ENCODE results near the gene TMC5. TPM values are rescaled to one million over a fixed set of nuclear protein-coding genes. Genes with fewer than 3 reads are reported as not detected.

The TMC5 gene
- total and polyA plus RNA-seq, 2 donors (not counting 3 experiments of a cell fraction or from before 2014, with no cell fraction given) = not detected

GRCh38 chr16:19431636-19432340, 14.1 kb downstream of the TMC5 start:
- no peaks in the 10 kb centered on the region for H3K9me1 ChIP-seq (replicated peaks; ENCODE audit: control insufficient read depth, extremely low read depth, insufficient read depth, low read length)
- H2AFZ ChIP-seq (ENCODE audit: low read depth, low read length) = no peak overlapping the region
- POLR2A ChIA-PET = no interaction called here
- no peak overlapping the region for H3K4me3 ChIP-seq (replicated peaks in 1 of 3; ENCODE audit: insufficient read depth in 1 of 3, low read depth in 1 of 3, low read length in 3 of 3)
- H3K9ac ChIP-seq (replicated peaks; ENCODE audit: extremely low read depth, insufficient read depth, low read length) = no peak overlapping the region
- H3K36me3 ChIP-seq (ENCODE audit: control insufficient read depth in 2 of 2, extremely low read depth in 1 of 2, insufficient read depth in 2 of 2, low read length in 2 of 2) = no peaks in the 10 kb centered on the region
- H4K20me1 ChIP-seq (replicated peaks; ENCODE audit: control insufficient read depth, extremely low read depth, insufficient read depth, low read length) = no peaks in the 10 kb centered on the region
- no peak overlapping the region for H3K4me2 ChIP-seq (ENCODE audit: insufficient read depth, low read length)
- TF ChIP-seq MAX (IDR thresholded peaks at IDR 0.05; ENCODE audit: insufficient read depth, insufficient read length) (no peak), MYC (IDR thresholded peaks at IDR 0.05; ENCODE audit: low read depth, low read length) (no peak), POLR2A (IDR thresholded peaks at IDR 0.05; ENCODE audit: low read depth, low read length) (no peak), GATA2 (IDR thresholded peaks at IDR 0.05; ENCODE audit: insufficient read depth, insufficient read length, low read depth, low read length) (no peak), POLR2AphosphoS5 (IDR thresholded peaks at IDR 0.05; ENCODE audit: insufficient read depth, low read depth, low read length) (no peak), EZH2 (IDR thresholded peaks at IDR 0.05; ENCODE audit: borderline replicate concordance, low read depth, low read length, severe bottlenecking) (no peak), JUN (IDR thresholded peaks at IDR 0.05; ENCODE audit: borderline replicate concordance, insufficient read depth, insufficient read length, low read depth) (no peak), FOS (IDR thresholded peaks at IDR 0.05; ENCODE audit: borderline replicate concordance, insufficient read depth, low read length) (no peak), CTCF (IDR thresholded peaks at IDR 0.05; ENCODE audit: extremely low read depth in 1 of 2, insufficient read depth in 1 of 2, low read depth in 1 of 2, low read length in 2 of 2) (no peak)
- no peaks in the 10 kb centered on the region for H3K4me1 ChIP-seq (ENCODE audit: control insufficient read depth, extremely low read depth, insufficient read depth, low read length)
- DNase-seq (ENCODE audit: low read depth, low spot score) = no peak
- CTCF ChIA-PET = no interaction called here
- intact Hi-C loops (cut with micrococcal nuclease) = no loop called here
- no TSS peak for BruUV-seq (replicated peaks)
- dilution Hi-C loops (cut with MboI; ENCODE audit: extremely low pct_ligation_motif_present, low sequenced_read_pairs) = no loop called here
- H3K27me3 ChIP-seq (ENCODE audit: control insufficient read depth in 2 of 2, insufficient read depth in 2 of 2, low read length in 2 of 2) = no peaks in the 10 kb centered on the region
- no peak overlapping the region for H3K27ac ChIP-seq (ENCODE audit: insufficient read depth, low read depth, low read length)
- no peak for FAIRE-seq
- no peaks in the 10 kb centered on the region for H3K9me3 ChIP-seq (replicated peaks; ENCODE audit: control insufficient read depth, insufficient read depth, low read length)
- no peaks in the 10 kb centered on the region for H3K79me2 ChIP-seq (ENCODE audit: control insufficient read depth, insufficient read depth, low read length)
